UCSD-AML1 (cell line): ENCODE results near the gene TMEM115.

Experiments
- DNase-seq: peaks from one replicate; lab custom pipeline; 2025; ENCODE audit not compliant: unreplicated experiment; lab: John Stamatoyannopoulos, UW

TMEM115 gene

DNA sequence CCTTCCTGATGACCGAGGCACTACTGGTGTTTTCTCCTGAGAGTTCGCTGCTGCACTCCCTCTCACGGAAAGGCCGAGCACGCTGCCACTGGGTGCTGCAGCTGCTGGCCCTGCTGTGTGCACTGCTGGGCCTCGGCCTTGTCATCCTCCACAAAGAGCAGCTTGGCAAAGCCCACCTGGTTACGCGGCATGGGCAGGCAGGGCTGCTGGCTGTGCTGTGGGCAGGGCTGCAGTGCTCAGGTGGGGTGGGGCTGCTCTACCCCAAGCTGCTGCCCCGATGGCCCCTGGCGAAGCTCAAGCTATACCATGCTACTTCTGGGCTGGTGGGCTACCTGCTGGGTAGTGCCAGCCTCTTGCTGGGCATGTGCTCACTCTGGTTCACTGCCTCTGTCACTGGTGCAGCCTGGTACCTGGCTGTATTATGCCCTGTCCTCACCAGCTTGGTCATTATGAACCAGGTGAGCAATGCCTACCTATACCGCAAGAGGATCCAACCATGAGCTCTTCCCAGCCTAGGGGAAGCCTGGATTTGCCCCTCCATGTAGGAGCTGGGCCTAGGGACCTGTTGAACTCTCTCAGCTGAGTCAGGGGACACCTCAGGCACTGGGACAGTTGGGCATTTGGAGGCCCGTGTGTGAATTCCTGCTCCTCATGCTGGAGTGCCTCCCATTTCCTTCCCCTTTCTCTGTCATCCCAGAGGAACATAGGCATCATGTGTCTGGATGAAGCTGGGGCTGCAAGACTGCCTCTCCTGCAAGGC lies 5.9 kb downstream of the TMEM115 start:
- no peak for DNase-seq

DNA sequence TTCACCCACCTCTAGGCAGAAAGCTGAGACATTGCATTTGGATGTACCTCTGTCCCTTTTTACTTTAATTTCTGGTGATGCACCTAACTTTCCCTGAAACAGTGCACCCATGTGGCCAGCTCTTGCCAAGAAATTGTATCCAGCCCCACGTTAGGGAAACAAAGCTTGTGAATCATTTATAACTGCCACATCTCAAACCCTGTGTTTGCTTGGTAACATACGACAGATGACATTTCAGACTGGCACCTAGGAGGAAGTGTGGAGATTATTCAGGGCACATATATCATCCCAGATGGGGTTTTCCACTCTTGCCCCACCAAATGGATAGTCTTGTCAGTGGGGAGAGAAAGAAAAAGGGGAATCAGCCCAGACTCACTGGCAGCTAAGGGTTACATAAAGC lies 6.5 kb downstream of the TMEM115 start:
- no peak for DNase-seq

DNA sequence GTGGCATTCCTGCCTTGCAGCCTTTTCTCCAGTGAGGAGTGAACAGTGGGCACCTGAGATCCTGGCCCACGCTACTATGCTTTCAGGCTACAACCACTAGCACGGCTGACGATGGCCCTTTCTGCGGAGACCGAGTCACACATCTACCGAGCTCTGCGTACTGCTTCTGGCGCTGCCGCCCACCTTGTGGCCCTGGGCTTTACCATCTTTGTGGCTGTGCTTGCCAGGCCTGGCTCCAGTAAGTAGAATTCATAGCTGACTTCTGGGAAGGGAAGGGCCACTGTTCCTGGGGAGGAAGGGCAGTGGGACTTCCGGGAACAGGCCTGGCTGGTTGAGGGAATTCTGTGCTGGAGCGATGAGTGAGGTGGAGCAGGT lies 8.0 kb downstream of the TMEM115 start:
- no peak for DNase-seq

DNA sequence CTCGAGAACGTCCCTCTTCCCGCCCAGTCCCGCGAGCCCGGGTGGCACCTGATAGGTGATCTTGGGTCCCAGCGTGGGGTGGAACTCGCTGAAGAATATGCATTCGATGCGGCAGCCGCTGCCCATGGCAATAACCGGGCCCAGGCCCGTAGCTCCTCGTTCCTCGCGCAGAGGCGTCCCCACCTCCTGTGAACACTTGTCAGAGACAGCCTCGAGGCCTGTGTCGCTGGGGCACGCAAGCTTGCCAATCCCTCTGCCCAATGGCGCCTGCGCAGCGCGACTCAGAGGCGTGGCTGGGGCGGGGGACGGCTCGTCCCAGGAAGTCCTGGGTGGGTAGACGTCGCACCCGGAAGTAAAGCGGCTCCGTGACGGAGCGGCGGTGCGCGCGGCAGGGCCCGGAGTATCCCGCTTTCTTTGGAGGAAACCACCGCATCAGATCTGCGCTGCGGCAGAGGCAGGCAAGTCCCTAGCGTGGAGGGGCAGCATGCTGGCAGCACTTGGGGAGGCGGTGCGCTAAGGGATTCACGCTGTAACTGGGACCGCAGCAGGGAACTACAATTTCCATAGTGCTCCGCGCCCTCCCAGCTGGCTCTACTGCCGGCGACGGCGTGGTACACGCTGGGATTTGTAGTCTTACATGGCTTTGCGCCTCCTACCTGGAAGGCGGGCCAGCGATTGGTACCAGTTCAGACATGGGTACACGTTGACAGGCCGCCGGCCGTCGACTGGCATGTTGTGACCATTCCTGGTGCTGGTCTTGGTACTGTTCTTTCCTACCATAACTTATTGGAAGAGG lies 8.6 kb downstream of the TMEM115 start, which contains the start of the genes CYB561D2 and NPRL2:
Gene CYB561D2, plus strand, starts transcription at position 336 of the 796 bp plus-strand sequence. CDS start 572 bp downstream, outside the sequence.
Gene NPRL2, minus strand, starts transcription at position 249 of the 796 bp plus-strand sequence. Its CDS starts 123 bp downstream, at position 126.
- peak; percentile 97 for DNase-seq

DNA sequence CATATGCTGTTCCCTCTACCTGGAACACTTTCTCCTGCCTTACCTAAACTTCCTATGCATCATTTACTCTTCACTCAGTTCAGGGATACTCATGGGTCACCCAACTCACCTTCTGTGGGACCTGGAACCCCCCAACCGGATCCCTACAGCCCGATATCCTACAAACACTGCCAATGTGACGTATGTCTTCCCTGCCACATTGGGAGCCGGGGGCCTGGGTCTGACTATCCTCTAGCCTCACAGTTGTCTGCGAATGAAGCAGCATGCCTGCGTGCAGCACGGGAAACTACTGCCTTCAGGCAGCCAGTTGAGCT lies 9.2 kb downstream of the TMEM115 start:
- DNase-seq: no peak

DNA sequence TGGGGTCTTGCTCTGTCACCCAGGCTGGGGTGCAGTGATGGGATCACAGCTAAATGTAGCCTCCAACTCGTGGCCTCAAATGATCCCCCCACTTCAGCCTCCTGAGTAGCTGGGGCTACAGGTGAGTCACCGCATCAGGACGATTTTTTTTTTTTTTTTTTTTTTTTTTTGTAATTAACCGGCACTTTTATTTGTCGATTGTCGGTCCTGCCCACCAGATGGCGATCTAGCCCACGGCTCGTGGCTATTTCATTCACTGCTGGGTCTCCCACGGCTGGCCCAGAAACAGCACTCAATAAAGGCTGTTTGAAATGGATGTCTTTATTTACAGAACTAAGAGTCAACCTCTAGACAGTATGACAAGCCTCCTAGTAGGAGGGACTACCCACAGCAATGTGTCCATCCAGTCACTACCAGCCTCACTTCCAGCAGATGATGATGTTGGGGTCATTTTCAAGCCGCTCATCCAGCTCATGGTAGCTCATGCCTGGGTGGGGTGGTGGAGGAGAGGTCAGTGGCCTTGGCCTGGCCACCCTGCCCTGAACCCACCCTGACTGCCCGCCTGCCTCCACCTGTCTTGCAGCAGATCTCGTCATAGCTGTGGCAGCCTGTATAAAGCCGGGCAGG lies 12.0 kb downstream of the TMEM115 start:
- peak; percentile 71 for DNase-seq

DNA sequence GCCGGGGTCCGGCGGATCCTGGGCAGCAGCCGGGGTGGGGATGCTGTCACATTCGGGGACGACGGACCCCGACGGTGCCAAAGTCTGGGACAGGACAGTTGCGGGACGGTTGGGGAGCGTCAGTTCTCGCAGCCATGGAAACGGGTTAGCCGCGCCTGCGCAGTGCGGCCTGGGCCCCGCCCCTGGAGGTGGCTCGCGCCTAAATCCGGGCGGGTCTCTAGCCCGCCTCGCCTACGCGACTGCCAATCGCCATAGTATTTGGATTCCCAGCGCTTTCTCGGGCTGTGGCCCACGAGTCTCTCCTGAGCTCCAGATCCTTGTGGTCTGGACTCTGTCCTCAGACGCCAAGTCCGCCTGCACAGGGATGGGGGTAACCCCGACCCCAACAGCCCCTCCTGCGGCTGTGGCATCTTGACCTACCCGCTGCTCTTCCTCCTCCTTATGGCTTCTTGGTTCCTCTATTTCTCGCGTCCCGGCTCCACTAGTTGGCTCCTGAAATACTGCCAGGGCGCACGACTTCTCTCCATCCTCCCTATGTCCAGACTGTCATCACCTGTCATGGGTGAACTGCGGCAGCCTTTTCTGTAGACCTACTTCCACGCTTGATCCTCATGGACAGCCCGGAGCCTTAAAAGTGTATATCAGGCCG lies 13.6 kb downstream of the TMEM115 start, which contains the start of gene ZMYND10:
Gene ZMYND10, minus strand, starts transcription at position 147 of the 649 bp plus-strand sequence. CDS start 153 bp downstream, outside the sequence.
- no peak for DNase-seq

DNA sequence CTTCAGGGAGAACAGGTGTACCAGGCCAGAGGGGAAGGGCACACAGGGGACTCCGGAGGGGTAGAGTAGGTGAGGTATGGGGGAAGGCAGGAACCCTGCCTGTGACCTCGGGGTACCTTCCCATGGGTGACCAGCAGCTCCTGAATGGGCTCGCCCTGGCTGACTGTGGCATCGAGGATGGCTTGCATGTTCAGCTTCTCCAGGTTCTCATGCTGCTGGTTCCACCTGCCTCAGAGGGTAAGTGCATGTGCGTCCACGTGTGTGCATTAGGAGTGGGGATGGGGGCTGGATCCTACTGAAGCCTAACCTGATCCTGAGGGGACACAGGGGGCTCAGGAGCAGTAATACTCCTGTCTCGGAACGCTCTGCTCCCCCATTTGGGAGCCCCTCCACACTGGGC lies 14.3 kb downstream of the TMEM115 start:
- no peak for DNase-seq

DNA sequence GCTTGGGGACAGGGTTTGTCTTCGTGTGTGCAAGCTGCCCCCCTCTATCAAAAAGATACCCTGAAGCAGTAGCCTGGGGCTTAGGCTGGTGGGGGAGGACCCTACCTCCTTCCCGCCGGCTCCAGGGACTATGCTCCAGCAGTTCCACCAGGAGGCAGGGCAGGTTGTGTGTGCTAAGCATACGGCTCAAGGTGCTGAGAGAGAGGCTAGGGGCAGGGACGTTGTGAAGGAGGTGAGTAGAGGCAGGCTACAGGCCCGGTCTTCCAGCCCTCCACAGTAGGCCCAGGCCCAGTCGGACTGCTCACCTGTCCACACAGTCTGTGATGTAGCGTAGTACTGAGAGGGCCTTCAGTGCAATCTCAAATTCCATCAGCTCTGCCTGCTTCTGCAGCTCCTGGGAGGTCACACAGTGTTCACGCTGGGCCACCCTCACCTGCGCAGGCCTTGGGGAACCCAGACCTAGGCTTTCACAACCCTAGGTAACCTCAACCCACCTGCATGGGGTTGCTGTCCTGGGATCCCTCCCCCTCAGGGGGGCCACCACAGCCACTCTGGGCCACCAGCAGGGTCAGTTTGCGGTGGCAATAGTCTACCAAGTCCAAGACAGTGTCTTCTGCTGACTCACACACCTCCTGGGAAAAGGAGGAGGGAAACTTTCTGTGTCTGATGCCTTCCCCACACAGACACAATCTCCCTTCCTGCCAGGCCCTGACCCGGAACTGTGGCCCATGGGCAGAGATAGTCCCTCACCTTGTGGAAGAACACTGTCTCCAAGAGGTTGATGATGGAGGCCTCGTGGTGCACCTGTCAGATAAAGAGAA lies 16.3 kb downstream of the TMEM115 start:
- DNase-seq: no peak

DNA sequence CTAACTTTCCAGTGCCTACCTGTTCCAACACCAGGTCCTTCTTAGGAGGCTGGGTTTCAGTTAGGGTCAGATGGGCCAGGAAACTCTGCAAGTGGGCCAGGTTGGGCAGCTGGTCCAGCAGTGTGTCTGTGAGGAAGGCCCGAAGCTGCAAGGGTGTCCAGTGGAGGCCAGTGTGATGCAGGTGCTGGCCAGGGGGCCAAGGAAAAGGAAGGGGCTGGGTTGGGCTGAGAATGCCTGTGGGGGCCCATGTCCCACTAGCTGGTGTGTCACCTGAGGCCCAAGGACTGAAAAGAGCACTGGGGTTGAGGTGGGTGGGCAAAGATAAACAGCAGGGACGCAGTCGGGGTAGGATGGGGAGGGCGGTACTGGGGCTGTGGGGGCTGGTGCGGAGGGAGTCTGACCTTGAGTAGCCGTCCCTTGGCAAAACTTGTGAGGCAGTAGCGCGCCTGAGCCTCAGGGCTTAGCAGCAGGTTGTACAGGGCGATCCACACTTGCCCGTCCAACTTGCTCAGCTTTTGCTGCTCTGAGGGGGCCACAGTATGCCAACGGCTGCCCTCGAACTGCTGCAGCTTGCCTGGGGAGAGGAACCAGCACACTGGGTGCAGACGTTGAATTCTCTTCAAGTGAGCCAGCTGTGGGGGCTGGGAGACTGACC lies 17.2 kb downstream of the TMEM115 start:
- no peak for DNase-seq

DNA sequence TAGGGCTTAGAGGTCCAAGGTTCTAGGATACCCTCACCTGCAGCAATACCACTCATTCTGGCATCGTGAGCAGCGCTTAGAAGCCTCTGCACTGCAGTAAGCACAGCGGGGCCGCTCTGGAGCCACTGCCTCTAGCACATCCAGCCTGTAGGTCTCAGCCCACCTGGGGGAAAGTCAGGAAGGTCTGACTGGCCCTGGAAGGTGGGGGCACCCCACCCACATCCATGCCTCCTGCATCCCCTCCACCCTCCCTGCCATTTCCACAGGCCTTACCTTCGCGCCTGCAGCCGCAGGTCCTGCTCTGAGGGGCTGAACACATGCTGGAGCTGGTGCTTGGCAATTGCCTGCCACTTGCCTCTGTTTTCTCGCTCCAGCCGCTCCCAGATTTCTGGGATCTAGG lies 17.8 kb downstream of the TMEM115 start:
- DNase-seq: no peak

DNA sequence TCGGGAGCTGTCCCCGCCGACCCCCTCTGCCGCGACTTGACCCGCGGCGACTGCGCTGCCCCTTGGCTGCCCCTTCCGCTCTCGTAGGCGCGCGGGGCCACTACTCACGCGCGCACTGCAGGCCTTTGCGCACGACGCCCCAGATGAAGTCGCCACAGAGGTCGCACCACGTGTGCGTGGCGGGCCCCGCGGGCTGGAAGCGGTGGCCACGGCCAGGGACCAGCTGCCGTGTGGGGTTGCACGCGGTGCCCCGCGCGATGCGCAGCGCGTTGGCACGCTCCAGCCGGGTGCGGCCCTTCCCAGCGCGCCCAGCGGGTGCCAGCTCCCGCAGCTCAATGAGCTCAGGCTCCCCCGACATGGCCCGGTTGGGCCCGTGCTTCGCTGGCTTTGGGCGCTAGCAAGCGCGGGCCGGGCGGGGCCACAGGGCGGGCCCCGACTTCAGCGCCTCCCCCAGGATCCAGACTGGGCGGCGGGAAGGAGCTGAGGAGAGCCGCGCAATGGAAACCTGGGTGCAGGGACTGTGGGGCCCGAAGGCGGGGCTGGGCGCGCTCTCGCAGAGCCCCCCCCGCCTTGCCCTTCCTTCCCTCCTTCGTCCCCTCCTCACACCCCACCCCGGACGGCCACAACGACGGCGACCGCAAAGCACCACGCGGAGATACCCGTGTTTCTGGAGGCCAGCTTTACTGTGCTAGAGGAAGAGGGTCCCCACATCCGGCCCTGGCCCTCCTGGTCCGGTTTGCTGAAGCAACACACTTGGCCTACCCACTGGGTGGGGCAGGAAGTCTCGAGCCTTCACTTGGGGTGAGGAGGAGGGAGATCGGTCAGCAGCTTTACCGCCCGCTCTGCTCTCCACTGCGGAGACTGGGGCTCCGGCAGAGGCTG lies 18.6 kb downstream of the TMEM115 start, which contains the start of gene RASSF1:
Gene RASSF1, minus strand, starts transcription at position 389 of the 882 bp plus-strand sequence. Its CDS starts 31 bp downstream, at position 358.
- DNase-seq: peak; percentile 88

DNA sequence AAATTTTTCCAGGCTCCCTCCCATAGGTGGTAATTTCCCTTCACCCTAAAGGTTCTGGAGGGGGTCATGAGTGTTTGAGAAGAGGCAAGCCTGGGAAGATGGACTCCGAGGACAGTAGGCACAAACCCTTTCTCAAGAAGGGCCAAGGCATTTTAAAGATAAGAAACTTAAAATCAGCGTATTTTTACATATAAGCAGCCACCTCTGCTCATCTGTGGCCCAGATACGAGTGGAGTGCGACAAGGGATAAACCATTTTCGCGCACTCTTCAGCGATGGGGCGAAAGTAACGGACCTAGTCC lies 19.2 kb downstream of the TMEM115 start:
- no peak for DNase-seq

DNA sequence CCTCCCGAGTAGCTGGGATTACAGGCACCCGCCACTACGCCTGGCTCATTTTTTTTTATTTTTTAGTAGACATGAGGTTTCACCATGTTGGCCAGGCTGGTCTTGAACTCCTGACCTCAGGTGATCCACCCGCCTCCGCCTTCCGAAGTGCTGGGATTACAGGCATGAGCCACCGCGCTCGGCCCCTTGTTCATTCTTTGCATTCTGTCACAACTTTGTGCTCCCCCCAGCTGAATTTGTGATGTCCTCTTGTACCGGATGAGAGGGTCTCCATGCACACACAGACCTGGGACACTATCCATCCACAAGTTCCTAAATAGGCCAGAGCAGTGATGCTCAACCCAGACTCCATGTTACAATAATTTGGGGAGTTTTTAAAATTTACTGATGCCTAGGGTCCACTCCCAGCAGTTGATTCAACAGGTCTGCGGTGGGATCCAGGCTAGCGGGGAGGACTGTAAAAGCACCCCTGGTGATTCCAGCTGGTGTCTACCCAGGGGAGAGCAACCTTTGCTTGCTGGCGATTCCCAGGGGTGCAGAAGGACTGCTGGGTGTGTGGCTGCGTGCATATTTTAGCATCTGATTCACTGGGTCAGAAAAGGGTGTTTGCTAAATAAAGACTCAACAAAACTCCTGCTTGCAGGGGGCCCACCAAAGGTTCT lies 19.7 kb downstream of the TMEM115 start:
- no peak for DNase-seq

DNA sequence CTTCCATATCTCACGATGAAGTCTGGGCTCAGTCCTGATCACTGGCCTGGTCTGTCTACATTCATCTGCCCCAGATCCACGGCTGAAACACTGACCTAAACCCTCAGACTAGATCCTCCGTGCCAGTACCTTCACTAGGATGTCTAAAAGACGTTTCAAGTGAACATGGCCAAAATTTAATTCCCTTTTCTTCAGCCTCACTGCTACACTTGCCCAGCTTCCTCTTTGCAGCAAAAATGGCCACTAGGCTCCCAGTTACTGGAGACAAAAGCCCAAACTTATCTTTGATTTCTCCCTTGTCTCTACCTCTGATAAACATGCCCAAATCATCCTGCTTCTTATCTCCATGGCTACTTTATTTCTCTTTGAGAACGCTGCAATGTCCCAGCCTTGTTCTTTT lies 20.4 kb downstream of the TMEM115 start:
- no peak for DNase-seq

DNA sequence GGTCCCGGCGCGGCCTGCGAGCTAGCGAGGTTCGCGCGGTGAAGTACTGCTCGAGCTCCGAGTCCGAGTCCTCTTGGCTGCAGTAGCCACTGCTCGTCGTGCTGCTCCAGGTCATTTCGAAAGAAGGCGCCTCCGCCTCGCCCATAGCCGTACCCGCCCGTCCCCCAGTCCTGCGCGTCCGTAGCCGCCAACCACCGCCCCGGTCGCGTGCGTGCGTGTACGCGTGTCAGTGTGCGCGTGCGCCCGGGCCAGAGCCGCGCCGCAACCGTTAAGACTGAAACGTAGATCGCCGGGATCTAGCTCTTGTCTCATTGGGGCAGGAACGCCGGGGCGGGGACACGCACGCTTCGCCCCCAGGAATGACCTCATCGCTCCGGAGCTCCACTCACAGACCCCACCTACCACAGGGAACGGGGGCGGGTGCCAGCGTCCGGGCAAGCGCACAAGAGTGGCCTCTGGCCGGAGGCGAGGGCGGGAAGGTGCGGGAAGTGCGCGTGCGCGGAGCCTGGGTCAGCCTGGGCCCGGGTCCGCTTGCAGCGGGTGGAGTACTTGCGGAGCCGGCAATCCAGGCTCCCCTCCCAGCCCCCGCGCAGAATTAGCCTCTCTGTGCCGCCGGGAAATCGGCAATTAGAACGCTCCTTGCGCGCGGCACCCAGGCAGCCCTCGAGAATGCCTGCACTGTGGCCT lies 22.0 kb downstream of the TMEM115 start:
- DNase-seq: peak; percentile 98

DNA sequence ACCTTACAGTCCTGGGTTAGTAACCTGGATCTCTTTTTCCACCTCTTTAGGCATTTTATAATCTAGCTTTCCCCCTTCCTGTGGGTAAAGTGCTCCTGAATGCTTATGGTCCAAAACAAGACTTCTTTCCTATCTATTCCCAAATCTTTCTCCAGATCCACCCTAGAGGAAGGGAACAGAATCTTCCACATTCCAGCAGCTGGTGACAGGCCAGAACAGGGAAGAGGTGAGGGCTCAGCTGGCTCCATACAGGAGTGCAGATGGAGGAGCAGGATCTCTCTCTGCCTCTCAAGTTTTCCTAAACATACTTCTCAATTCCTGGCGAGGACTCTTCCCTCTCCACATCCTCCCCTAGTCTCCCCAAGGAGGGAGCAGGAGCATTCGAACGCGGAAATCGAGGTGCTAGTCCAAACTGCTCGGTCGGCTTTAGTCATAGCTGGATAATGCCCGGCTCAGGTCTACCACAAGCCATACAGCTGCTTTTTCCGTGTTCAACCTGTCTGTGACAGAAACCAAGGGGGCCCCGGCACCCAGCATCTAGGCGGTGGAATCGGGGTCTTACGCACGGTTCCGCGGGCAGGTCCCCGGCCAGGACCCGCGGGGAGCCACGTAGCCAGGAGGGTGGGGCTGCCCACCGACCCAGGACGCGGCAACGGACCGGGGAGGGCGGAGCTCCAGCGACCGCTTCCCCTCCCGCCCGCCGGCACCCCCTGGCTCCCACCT lies 22.7 kb downstream of the TMEM115 start:
- DNase-seq: no peak
